Right atrium auricular region (tissue), 2 donors: ENCODE measurements around the gene FOXJ1. TPM values are rescaled to one million over a fixed set of nuclear protein-coding genes. Genes with fewer than 3 reads are reported as not detected.
"Not testable (repeated sequence)": the region's sequence is repeated elsewhere in the genome, so short reads cannot be mapped to it uniquely, and the experiment has no call there.

ENCODE experiments used
- DNase-seq: peaks from one replicate; pipeline ENCODE4 v3.0.0-alpha.2; 2019; ENCODE audit warnings: low spot score
- H3K27ac ChIP-seq, 2 donors: fragments of 200-600 bp; sonication (generic); 1 replicate in 1 of 2; 2 replicates in 1 of 2; pipeline ENCODE4 v1.5.1; 2016 to 2019
- H3K27me3 ChIP-seq, 2 donors: fragments of 200-600 bp; sonication (generic); one replicate each; pipeline versions ENCODE4 v1.5.1 to v1.6.0; 2017 to 2019
- H3K36me3 ChIP-seq: fragments of 200-600 bp; sonication (generic); one replicate; pipeline ENCODE4 v1.5.1; 2016
- H3K4me1 ChIP-seq, 2 donors: fragments of 200-600 bp; sonication (generic); one replicate each; pipeline versions ENCODE4 v1.5.1 to v1.6.0; 2017 to 2019
- H3K4me3 ChIP-seq, 2 donors: fragments of 200-600 bp; sonication (generic); 1 replicate in 1 of 2; 2 replicates in 1 of 2; pipeline ENCODE4 v1.5.1; 2017 to 2019; ENCODE audit warnings: mild to moderate bottlenecking in 1 of 2, moderate library complexity in 1 of 2
- H3K9me3 ChIP-seq, 2 donors: fragments of 200-600 bp; sonication (generic); one replicate each; pipeline ENCODE4 v1.5.1; 2019
- CTCF ChIP-seq, 2 donors: fragments of 200-600 bp; sonication (generic); IDR thresholded peaks; one replicate each; pipeline ENCODE4 v1.5.1; 2019; ENCODE audit warnings: antibody characterized with exemption in 2 of 2
- total RNA-seq, 2 donors: library from RNA; depleted of rRNA; stranded (reverse); fragments of >200 nt; gene quantifications; one replicate each; pipeline ENCODE4 v1.1.0, GENCODE V29; 2016

Gene FOXJ1
- not detected for total RNA-seq

DNA sequence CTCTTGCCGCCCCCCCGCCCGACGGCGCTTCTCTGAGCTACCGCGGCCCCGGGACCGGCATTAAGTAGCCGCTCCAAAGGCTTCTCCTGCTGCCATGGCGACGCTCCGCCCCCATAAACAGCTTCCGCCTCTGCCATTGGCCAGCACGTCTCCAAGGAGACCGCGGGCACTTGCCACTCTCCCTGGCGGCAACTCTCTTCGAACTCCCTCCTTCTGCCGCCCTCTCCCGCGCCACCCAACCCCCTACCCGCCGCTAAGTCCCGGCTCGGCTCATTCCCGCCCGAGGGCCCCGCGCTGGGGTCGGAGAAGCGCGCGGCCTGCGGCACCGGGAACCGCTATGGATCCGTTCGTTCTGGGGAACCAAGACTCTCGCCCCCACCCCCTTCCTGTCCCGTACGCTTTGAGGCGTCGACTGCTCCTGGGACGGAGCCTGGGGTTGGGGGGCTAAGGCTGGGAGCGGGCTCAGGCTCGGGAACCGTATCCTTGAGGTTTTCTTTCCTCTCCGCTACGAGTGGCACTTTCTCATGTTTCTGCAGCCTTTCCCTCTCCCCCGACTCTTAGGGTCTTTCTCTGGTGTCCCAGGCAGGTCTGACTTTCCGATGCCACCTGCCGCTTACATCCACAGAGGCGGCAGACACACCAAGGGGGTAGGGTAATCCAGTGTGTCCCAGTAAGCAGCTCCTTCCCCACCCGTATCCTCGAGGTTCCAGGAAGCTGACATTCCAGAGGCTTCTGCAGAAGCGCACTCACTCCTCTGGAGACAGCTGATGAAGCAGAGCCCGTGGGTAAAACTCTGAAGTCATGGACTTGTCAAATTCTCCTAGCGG lies at the start of gene FOXJ1:
FOXJ1 (minus strand) TSS at position 34 of the 827 bp plus-strand sequence. CDS start 850 bp downstream, outside the sequence.
- H3K9me3 ChIP-seq: no peaks in the 10 kb centered on the region
- DNase-seq: peak; percentile 90
- no peaks in the 10 kb centered on the region for H3K36me3 ChIP-seq
- H3K4me3 ChIP-seq: peak within 1 kb of the TSS; percentile 29 to 53
- no peak for TF ChIP-seq CTCF (IDR thresholded peaks at IDR 0.05)
- H3K4me1 ChIP-seq: peaks cover 4 to 59% of the 10 kb centered on the region in 2 donors
- H3K27me3 ChIP-seq: peaks cover 22 to 35% of the 10 kb centered on the region in 2 donors
- no peak within 1 kb of the TSS for H3K27ac ChIP-seq

GRCh38 chr17:76189741-76190140 lies 48.7 kb upstream of the FOXJ1 start:
- Histone ChIP-seq H3K9me3 (no peaks in the 10 kb centered on the region), H3K4me1 (no peaks in the 10 kb centered on the region), H3K36me3 (no peaks in the 10 kb centered on the region), H3K27ac (no peak overlapping the region), H3K27me3 (no peaks in the 10 kb centered on the region), H3K4me3 (no peak overlapping the region)
- no peak for DNase-seq
- TF ChIP-seq CTCF (IDR thresholded peaks at IDR 0.05): no peak

GRCh38 chr17:76189247-76189646 lies 48.2 kb upstream of the FOXJ1 start:
- no peak for TF ChIP-seq CTCF (IDR thresholded peaks at IDR 0.05)
- Histone ChIP-seq H3K4me3 (no peak overlapping the region), H3K27me3 (no peaks in the 10 kb centered on the region), H3K4me1 (no peaks in the 10 kb centered on the region), H3K27ac (no peak overlapping the region), H3K9me3 (no peaks in the 10 kb centered on the region), H3K36me3 (no peaks in the 10 kb centered on the region)
- DNase-seq: no peak

DNA sequence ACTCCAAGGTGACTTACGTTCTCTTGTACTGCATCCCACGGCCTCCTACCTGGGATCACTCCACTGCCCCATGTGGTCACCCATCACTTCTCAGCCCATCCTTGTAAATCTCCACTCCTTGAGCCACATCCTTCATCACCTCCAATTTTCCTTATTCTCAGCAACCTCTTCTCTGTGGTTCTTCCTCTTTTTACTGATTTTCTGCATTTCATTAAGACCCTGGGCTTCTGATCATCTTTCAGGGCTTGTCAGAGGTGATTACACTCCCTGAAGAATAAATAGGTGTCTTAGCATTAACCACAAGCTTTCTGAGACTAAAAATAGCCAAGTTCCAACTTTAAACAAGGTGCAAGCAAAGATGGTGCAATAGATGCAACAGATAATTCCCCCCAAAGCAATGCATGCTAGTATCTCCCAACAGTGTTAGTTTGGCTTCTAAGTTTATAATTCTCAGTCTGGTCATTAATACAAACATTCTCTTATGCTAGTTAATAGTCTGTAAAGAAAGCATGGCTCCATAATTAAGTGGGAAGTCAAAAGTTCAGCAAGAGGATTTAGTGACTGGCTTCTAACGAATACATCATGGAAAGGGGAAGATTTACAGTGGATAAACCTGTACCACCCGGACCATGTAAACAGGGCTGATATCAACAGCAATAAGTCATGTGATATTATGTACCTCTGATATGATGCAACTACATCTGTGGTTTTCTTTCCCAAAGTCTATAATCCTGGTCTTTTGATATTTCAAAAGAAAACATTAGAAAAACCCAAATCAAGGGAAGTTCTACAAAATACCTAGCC lies 47.4 kb upstream of the FOXJ1 start:
- no peak overlapping the region for H3K27ac ChIP-seq

DNA sequence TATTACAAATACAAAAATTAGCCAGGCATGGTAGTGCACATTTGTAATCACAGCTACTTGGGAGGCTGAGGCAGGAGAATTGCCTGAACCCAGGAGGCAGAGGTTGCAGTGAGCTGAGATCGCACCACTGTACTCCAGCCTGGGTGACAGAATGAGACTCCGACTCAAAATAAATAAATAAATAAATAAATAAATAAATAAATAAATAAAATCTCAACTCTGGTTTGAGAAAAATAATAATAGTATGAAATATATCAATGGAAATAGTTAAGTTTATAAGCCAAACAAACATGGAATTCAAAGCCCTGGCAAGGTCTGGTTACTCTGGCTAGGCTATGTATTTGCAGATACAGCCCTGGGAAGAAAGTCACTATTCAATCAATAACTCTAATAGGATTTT lies 45.7 kb upstream of the FOXJ1 start:
- not testable (repeated sequence) for DNase-seq, H3K4me1 ChIP-seq, H3K27ac ChIP-seq, H3K9me3 ChIP-seq, H3K4me3 ChIP-seq, H3K36me3 ChIP-seq, H3K27me3 ChIP-seq

More for the DNA sequence above, 47.4 kb upstream of the FOXJ1 start:
- no peaks in the 10 kb centered on the region for H3K27me3 ChIP-seq
- no peaks in the 10 kb centered on the region for H3K4me1 ChIP-seq
- no peak overlapping the region for H3K4me3 ChIP-seq
- H3K9me3 ChIP-seq: no peaks in the 10 kb centered on the region
- no peaks in the 10 kb centered on the region for H3K36me3 ChIP-seq
- TF ChIP-seq CTCF (IDR thresholded peaks at IDR 0.05): no peak
- no peak for DNase-seq

DNA sequence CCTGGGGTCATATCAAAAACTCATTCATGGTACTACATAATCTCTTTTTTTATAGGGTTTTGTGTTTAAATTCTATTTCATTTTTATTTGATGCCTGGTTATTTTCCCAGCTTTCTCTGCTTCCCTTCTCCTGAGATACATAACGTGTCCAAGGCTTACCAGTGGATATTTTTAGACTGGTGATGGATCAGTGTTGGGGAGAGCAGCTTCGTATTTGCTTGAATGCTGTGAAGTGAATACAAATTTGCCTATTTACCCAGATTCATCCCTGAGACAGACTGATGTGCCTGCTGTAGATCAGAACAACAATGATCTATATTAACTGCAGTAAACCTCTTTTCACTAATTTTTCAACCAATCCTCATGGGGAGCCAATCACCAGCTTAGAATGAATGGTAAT lies 43.2 kb upstream of the FOXJ1 start:
- no peak for DNase-seq
- Histone ChIP-seq H3K4me1 (peaks cover 0 to 4% of the 10 kb centered on the region in 2 donors), H3K27me3 (no peaks in the 10 kb centered on the region), H3K36me3 (no peaks in the 10 kb centered on the region), H3K4me3 (no peak overlapping the region), H3K27ac (no peak overlapping the region), H3K9me3 (no peaks in the 10 kb centered on the region)
- no peak for TF ChIP-seq CTCF (IDR thresholded peaks at IDR 0.05)
